ENCODE results near the gene LTBP1. TPM values are rescaled to one million over a fixed set of nuclear protein-coding genes. Genes with fewer than 3 reads are reported as not detected.

The LTBP1 gene
- total RNA-seq, 4 donors from 2014 or later: 5.1 to 12.9 (median 10.7) TPM

GRCh38 chr2:33001823-33002222, 55.1 kb downstream of the LTBP1 start:
- H3K4me1 ChIP-seq: no peaks in the 10 kb centered on the region
- no peak for DNase-seq
- no peak for TF ChIP-seq CTCF (IDR thresholded peaks at IDR 0.05)
- TF ChIP-seq POLR2A (IDR thresholded peaks at IDR 0.05): no peak
- no peaks in the 10 kb centered on the region for H3K9me3 ChIP-seq
- WGBS, 2 donors: 89% methylated on average over 1 of the region's 1 CpG; no CpG with 5 or more reads in 1 of the 2 donors
- no peak overlapping the region for H3K4me3 ChIP-seq (replicated peaks in 1 of 3)
- H3K27me3 ChIP-seq: no peaks in the 10 kb centered on the region
- H3K36me3 ChIP-seq: no peaks in the 10 kb centered on the region
- intact Hi-C loops (cut with DNase I): no loop called here
- H3K27ac ChIP-seq: no peak overlapping the region

GRCh38 chr2:33002863-33003262, 56.1 kb downstream of the LTBP1 start:
- WGBS, 2 donors: 72 to 78% methylated on average over 11 of the region's 11 CpGs
- DNase-seq: no peak
- Histone ChIP-seq H3K9me3 (no peaks in the 10 kb centered on the region), H3K27me3 (no peaks in the 10 kb centered on the region), H3K4me3 (replicated peaks in 1 of 3) (no peak overlapping the region), H3K27ac (no peak overlapping the region), H3K4me1 (no peaks in the 10 kb centered on the region), H3K36me3 (no peaks in the 10 kb centered on the region)
- intact Hi-C loops (cut with DNase I): no loop called here
- no peak for TF ChIP-seq CTCF (IDR thresholded peaks at IDR 0.05)
- no peak for TF ChIP-seq POLR2A (IDR thresholded peaks at IDR 0.05)

- no peaks in the 10 kb centered on the region for H3K36me3 ChIP-seq
- WGBS, 2 donors: 92 to 97% methylated on average over 2 of the region's 2 CpGs
Measured at GRCh38 chr2:33005057-33005456, 58.3 kb downstream of the LTBP1 start.

GRCh38 chr2:33008716-33009115, 62.0 kb downstream of the LTBP1 start:
- Histone ChIP-seq H3K27ac (no peak overlapping the region), H3K4me1 (no peaks in the 10 kb centered on the region), H3K9me3 (no peaks in the 10 kb centered on the region), H3K27me3 (no peaks in the 10 kb centered on the region), H3K36me3 (no peaks in the 10 kb centered on the region), H3K4me3 (replicated peaks in 1 of 3) (no peak overlapping the region)
- 95 to 96% methylated on average over 1 of the region's 1 CpG for WGBS, 2 donors
- DNase-seq: no peak
- intact Hi-C loops (cut with DNase I): no loop called here
- TF ChIP-seq CTCF (IDR thresholded peaks at IDR 0.05) (no peak), POLR2A (IDR thresholded peaks at IDR 0.05) (no peak)

More at GRCh38 chr2:33005057-33005456, 58.3 kb downstream of the LTBP1 start:
- no peak for DNase-seq
- H3K4me1 ChIP-seq: no peaks in the 10 kb centered on the region
- H3K4me3 ChIP-seq (replicated peaks in 1 of 3): no peak overlapping the region
- TF ChIP-seq POLR2A (IDR thresholded peaks at IDR 0.05) (no peak), CTCF (IDR thresholded peaks at IDR 0.05) (no peak)
- H3K9me3 ChIP-seq: no peaks in the 10 kb centered on the region
- intact Hi-C loops (cut with DNase I): no loop called here
- H3K27me3 ChIP-seq: no peaks in the 10 kb centered on the region
- H3K27ac ChIP-seq: no peak overlapping the region

- TF ChIP-seq POLR2A (IDR thresholded peaks at IDR 0.05): no peak
- no peak for TF ChIP-seq CTCF (IDR thresholded peaks at IDR 0.05)
- Histone ChIP-seq H3K4me3 (replicated peaks in 1 of 3) (no peak overlapping the region), H3K27me3 (no peaks in the 10 kb centered on the region), H3K4me1 (no peaks in the 10 kb centered on the region), H3K36me3 (no peaks in the 10 kb centered on the region), H3K9me3 (no peaks in the 10 kb centered on the region), H3K27ac (no peak overlapping the region)
- 87 to 94% methylated on average over 3 of the region's 3 CpGs for WGBS, 2 donors
- no peak for DNase-seq
- intact Hi-C loops (cut with DNase I): no loop called here
Measured at GRCh38 chr2:33009249-33009648, 62.5 kb downstream of the LTBP1 start.
